SK-N-SH (cell line): ENCODE measurements around the gene TUBGCP2. TPM values are rescaled to one million over a fixed set of nuclear protein-coding genes. Genes with fewer than 3 reads are reported as not detected.

ENCODE experiments used
- CTCF ChIA-PET: fragments of 300-600, 350-600 bp; formaldehyde crosslinking; extraction: SDS; loops from one replicate; lab custom pipeline; 2021; lab: Yijun Ruan, JAX
- POLR2A ChIA-PET: fragments of 350-600 bp; sonication (Branson Sonifier 250); formaldehyde crosslinking; extraction: SDS; loops from one replicate; lab custom pipeline; 2020; ENCODE audit warnings: antibody characterized with exemption, inconsistent platforms; lab: Yijun Ruan, JAX
- DNase-seq: peaks from one replicate; pipeline ENCODE4 v3.0.0; 2012
- H2AFZ ChIP-seq: fragments of 200-600 bp; sonication (generic); 2 replicates; pipeline ENCODE4 v1.8.1; 2016; ENCODE audit warnings: antibody characterized with exemption, mild to moderate bottlenecking, low read depth
- H3F3A ChIP-seq: fragments of 200-600 bp; sonication (generic); replicated peaks from 2 replicates; pipeline ENCODE3; 2016; ENCODE audit warnings: antibody characterized with exemption, mild to moderate bottlenecking; ENCODE audit not compliant: insufficient read depth
- H3K27ac ChIP-seq, 2 experiments: fragments of 200-500 bp in 1 of 2; fragments of 200-600 bp in 1 of 2; sonication (Bioruptor generic) in 1 of 2; sonication (generic), shearing (Covaris generic) in 1 of 2; 2 replicates each; pipeline versions ENCODE4 v1.5.1 to v1.6.1; 2014 to 2016; ENCODE audit warnings: low read depth in 2 of 2, inconsistent platforms in 1 of 2, low read length in 1 of 2, mild to moderate bottlenecking in 1 of 2, mixed read lengths in 1 of 2
- H3K27me3 ChIP-seq: fragments of 200-600 bp; sonication (generic), shearing (Covaris generic); 2 replicates; pipeline ENCODE4 v1.6.1; 2016; ENCODE audit warnings: mixed run types; ENCODE audit not compliant: insufficient read depth
- H3K36me3 ChIP-seq, 2 experiments: fragments of 200-500 bp in 1 of 2; fragments of 200-600 bp in 1 of 2; sonication (Bioruptor generic) in 1 of 2; sonication (generic) in 1 of 2; replicated peaks in 1 of 2; 2 replicates each; pipeline versions ENCODE3 to v1.5.1; 2014 to 2016; ENCODE audit warnings: low read length in 1 of 2, mild to moderate bottlenecking in 1 of 2; ENCODE audit not compliant: insufficient read depth in 2 of 2, control insufficient read depth in 1 of 2
- H3K4me1 ChIP-seq, 2 experiments: fragments of 200-500 bp in 1 of 2; fragments of 200-600 bp in 1 of 2; sonication (Bioruptor generic) in 1 of 2; sonication (generic), shearing (Covaris generic) in 1 of 2; 2 replicates each; pipeline versions ENCODE4 v1.5.1 to v1.6.1; 2014 to 2016; ENCODE audit warnings: low read depth in 1 of 2, low read length in 1 of 2, mixed run types in 1 of 2; ENCODE audit not compliant: insufficient read depth in 2 of 2, control insufficient read depth in 1 of 2
- H3K4me2 ChIP-seq: fragments of 200-600 bp; sonication (generic), shearing (Covaris generic); 2 replicates; pipeline ENCODE4 v1.6.1; 2017; ENCODE audit warnings: mixed run types
- H3K4me3 ChIP-seq, 2 experiments: fragments of 200-500 bp in 1 of 2; fragments of 200-600 bp in 1 of 2; sonication (Bioruptor generic) in 1 of 2; sonication (generic), shearing (Covaris generic) in 1 of 2; 2 replicates each; pipeline versions ENCODE4 v1.5.1 to v1.8.1; 2014 to 2016; ENCODE audit warnings: low read depth in 2 of 2, inconsistent platforms in 1 of 2, low read length in 1 of 2, mild to moderate bottlenecking in 1 of 2, mixed read lengths in 1 of 2, moderate library complexity in 1 of 2
- H3K79me2 ChIP-seq: fragments of 200-600 bp; sonication (generic); 2 replicates; pipeline ENCODE4 v1.8.1; 2017; ENCODE audit warnings: mild to moderate bottlenecking; ENCODE audit not compliant: insufficient read depth
- H3K9ac ChIP-seq: fragments of 200-600 bp; sonication (generic); 2 replicates; pipeline ENCODE4 v1.6.1; 2017; ENCODE audit warnings: mixed run types
- H3K9me2 ChIP-seq: fragments of 200-600 bp; sonication (generic); 2 replicates; pipeline ENCODE4 v1.6.1; 2017; ENCODE audit warnings: mixed run types
- H3K9me3 ChIP-seq: fragments of 200-600 bp; sonication (generic); 2 replicates; pipeline ENCODE4 v1.6.1; 2017; ENCODE audit warnings: mixed run types, mild to moderate bottlenecking, moderate library complexity
- H4K20me1 ChIP-seq: fragments of 200-600 bp; sonication (generic); 2 replicates; pipeline ENCODE4 v1.6.1; 2017; ENCODE audit warnings: mild to moderate bottlenecking, mixed run types; ENCODE audit not compliant: insufficient read depth
- CHD2 ChIP-seq: fragments of 150-350 bp; IDR thresholded peaks from 2 replicates; pipeline ENCODE4 v1.6.1; 2018; ENCODE audit warnings: low read length; ENCODE audit not compliant: partially characterized antibody
- CTCF ChIP-seq: fragments of 200-600 bp; sonication (generic); IDR thresholded peaks from 2 replicates; pipeline ENCODE4 v1.6.1; 2017; ENCODE audit warnings: antibody characterized with exemption, mild to moderate bottlenecking, moderate library complexity
- ELF1 ChIP-seq: IDR thresholded peaks from 2 replicates; pipeline ENCODE4 v1.4.0; 2012
- EP300 ChIP-seq, 2 experiments: IDR thresholded peaks; 2 replicates each; pipeline versions ENCODE4 v1.4.0 to v1.6.1; 2012; ENCODE audit warnings: borderline replicate concordance in 1 of 2, low read depth in 1 of 2, low read length in 1 of 2
- EZH2phosphoT487 ChIP-seq: fragments of 200-600 bp; sonication (generic); IDR thresholded peaks from 2 replicates; pipeline ENCODE4 v1.6.1; 2017; ENCODE audit warnings: low read depth, mixed run types, mild to moderate bottlenecking, antibody characterized with exemption, moderate library complexity, borderline replicate concordance
- FOSL2 ChIP-seq: IDR thresholded peaks from 2 replicates; pipeline ENCODE4 v1.4.0; 2012; ENCODE audit warnings: low read depth, mild to moderate bottlenecking, moderate library complexity, borderline replicate concordance
- FOXJ3 ChIP-seq: sonication (generic); formaldehyde crosslinking; IDR thresholded peaks from 2 replicates; pipeline ENCODE4 v1.5.1; 2020; ENCODE audit warnings: mild to moderate bottlenecking, missing genetic modification reagents
- FOXM1 ChIP-seq: IDR thresholded peaks from 2 replicates; pipeline ENCODE4 v1.4.0; 2012; ENCODE audit warnings: low read depth, mild to moderate bottlenecking
- JUND ChIP-seq: IDR thresholded peaks from 2 replicates; pipeline ENCODE4 v1.4.0; 2012
- NFIC ChIP-seq: IDR thresholded peaks from 2 replicates; pipeline ENCODE4 v1.4.0; 2012; ENCODE audit warnings: borderline replicate concordance
- NRF1 ChIP-seq: IDR thresholded peaks from 2 replicates; pipeline ENCODE4 v1.6.1; 2012; ENCODE audit warnings: low read depth, mild to moderate bottlenecking, low read length
- PBX3 ChIP-seq: IDR thresholded peaks from 2 replicates; pipeline ENCODE4; 2012
- SIN3A ChIP-seq: IDR thresholded peaks from 2 replicates; pipeline ENCODE4 v1.6.1; 2012; ENCODE audit warnings: low read depth, mild to moderate bottlenecking, low read length, moderate library complexity, borderline replicate concordance
- SMC3 ChIP-seq: IDR thresholded peaks from 2 replicates; pipeline ENCODE4 v1.6.1; 2012; ENCODE audit warnings: low read depth, low read length, improper control_type of control experiment
- TAF1 ChIP-seq: IDR thresholded peaks from 2 replicates; pipeline ENCODE4 v1.6.1; 2012; ENCODE audit warnings: low read depth, mild to moderate bottlenecking, low read length, moderate library complexity, borderline replicate concordance
- USF1 ChIP-seq: IDR thresholded peaks from 2 replicates; pipeline ENCODE4 v1.4.0; 2012; ENCODE audit warnings: low read depth, borderline replicate concordance
- USF2 ChIP-seq: fragments of 150-350 bp; IDR thresholded peaks from 2 replicates; pipeline ENCODE4 v1.6.1; 2017; ENCODE audit warnings: antibody characterized with exemption, low read length, low read depth, borderline replicate concordance
- WGBS: methylation state at CpG from one replicate; pipeline ENCODE4 v1.1.6; 2017; ENCODE audit warnings: low lambda C conversion rate; 5-methylcytosine and 5-hydroxymethylcytosine counted together
- polyA plus RNA-seq, 3 experiments: library from polyadenylated mRNA; depleted of rRNA; stranded (reverse); fragments of >200 nt; gene quantifications; 2 replicates each; pipeline ENCODE4 v1.2.3, GENCODE V29; 2012

TUBGCP2 gene
- polyA plus RNA-seq, 1 of the 3 experiments (the other 2 are of a cell fraction): 49.1 TPM

GRCh38 chr10:133280391-133281059 is 28.1 kb downstream of the TUBGCP2 start:
- no peak for DNase-seq
- no peaks in the 10 kb centered on the region; a peak in 1 of 4 replicates for H3K4me1 ChIP-seq
- no peak overlapping the region for H3K9ac ChIP-seq
- no peaks in the 10 kb centered on the region for H3F3A ChIP-seq
- H3K36me3 ChIP-seq: peaks cover 5 to 59% of the 10 kb centered on the region in 2 experiments
- no peak overlapping the region for H3K4me3 ChIP-seq
- no peak for TF ChIP-seq FOXJ3
- TF ChIP-seq USF1: no peak
- no peak for TF ChIP-seq PBX3
- TF ChIP-seq TAF1: no peak
- no peak for TF ChIP-seq SIN3A
- TF ChIP-seq SMC3: no peak
- TF ChIP-seq EP300 (IDR thresholded peaks at IDR 0.05; ENCODE audit: borderline replicate concordance in 1 of 2, low read depth in 1 of 2, low read length in 1 of 2): no peak
- TF ChIP-seq ELF1: no peak
- TF ChIP-seq NRF1: no peak
- no peak for TF ChIP-seq JUND
- TF ChIP-seq EZH2phosphoT487: no peak
- TF ChIP-seq, all 33 proteins: peak for 0
- Histone ChIP-seq H3K27ac (no peak overlapping the region), H3K79me2 (no peaks in the 10 kb centered on the region), H4K20me1 (no peaks in the 10 kb centered on the region), H3K9me2 (no peaks in the 10 kb centered on the region), H2AFZ (no peak overlapping the region), H3K9me3 (no peaks in the 10 kb centered on the region), H3K4me2 (no peak overlapping the region), H3K27me3 (no peaks in the 10 kb centered on the region)
- 90% methylated on average over 4 of the region's 10 CpGs for WGBS
- ChIA-PET CTCF (interaction anchor here (0.9 to 1.6 kb wide), 3 partner anchors 12 to 28 kb away, joined by 3 to 4 read pairs (median 3); no protein-coding TSS in a partner anchor), POLR2A (interaction anchor here (1.2 kb wide), 1 partner anchor 16 kb away, joined by 4 read pairs; no protein-coding TSS in a partner anchor)

GRCh38 chr10:133279326-133280226 is 29.1 kb downstream of the TUBGCP2 start:
- H3K9me2 ChIP-seq: no peaks in the 10 kb centered on the region
- H3K4me2 ChIP-seq: no peak overlapping the region
- H3K79me2 ChIP-seq: no peaks in the 10 kb centered on the region
- H3K9ac ChIP-seq: no peak overlapping the region
- H3K27ac ChIP-seq: no peak overlapping the region
- no peaks in the 10 kb centered on the region; a peak in 1 of 4 replicates for H3K4me1 ChIP-seq
- CTCF ChIA-PET: interaction anchor here (1.1 to 1.5 kb wide), 2 partner anchors 25 to 29 kb away, joined by 4 read pairs; no protein-coding TSS in a partner anchor
- no peaks in the 10 kb centered on the region for H3K27me3 ChIP-seq
- POLR2A ChIA-PET: interaction anchor here (1.2 kb wide), 1 partner anchor 15 kb away, joined by 4 read pairs; no protein-coding TSS in a partner anchor
- H2AFZ ChIP-seq: no peak overlapping the region
- no peaks in the 10 kb centered on the region for H3K9me3 ChIP-seq
- DNase-seq: no peak
- no peak overlapping the region for H3K4me3 ChIP-seq
- no peaks in the 10 kb centered on the region; the same call in 1 of the 2 replicates for H4K20me1 ChIP-seq
- 97% methylated on average over 20 of the region's 24 CpGs for WGBS
- peaks cover 1 to 50% of the 10 kb centered on the region in 2 experiments for H3K36me3 ChIP-seq
- H3F3A ChIP-seq: no peaks in the 10 kb centered on the region
- TF ChIP-seq CTCF (no peak), FOXM1 (no peak), NFIC (no peak), FOSL2 (no peak), CHD2 (no peak), EZH2phosphoT487 (no peak), USF2 (no peak)
